AG04450 (cell line): Measurements from ENCODE around the gene ARHGAP23. TPM values are rescaled to one million over a fixed set of nuclear protein-coding genes. Genes with fewer than 3 reads are reported as not detected.

Experiments used
- CTCF ChIA-PET: fragments of 300-600, 350-600 bp; formaldehyde crosslinking; extraction: SDS; loops from one replicate; lab custom pipeline; 2022; ENCODE audit warnings: antibody characterized with exemption, inconsistent platforms; lab: Charles Lee
- POLR2A ChIA-PET: fragments of 350-600 bp; formaldehyde crosslinking; extraction: SDS; loops from one replicate; lab custom pipeline; 2021; ENCODE audit warnings: antibody characterized with exemption, inconsistent platforms; lab: Yijun Ruan, JAX
- DNase-seq: peaks from one replicate; pipeline ENCODE4 v3.0.0-alpha.2; 2011; ENCODE audit warnings: low read depth, low spot score
- H3K27ac ChIP-seq: one replicate; pipeline ENCODE4 v1.5.1; 2012; ENCODE audit warnings: low read depth, low read length, control low read depth
- H3K27me3 ChIP-seq: one replicate; pipeline ENCODE4 v1.6.0; 2012; ENCODE audit warnings: low read length; ENCODE audit not compliant: control insufficient read depth, insufficient read depth
- H3K4me3 ChIP-seq: 2 replicates; pipeline ENCODE4 v1.5.1; 2011; ENCODE audit warnings: mild to moderate bottlenecking, low read depth, low read length, control low read depth
- H3K9me3 ChIP-seq: 2 replicates; pipeline ENCODE4 v1.5.1; 2012; ENCODE audit warnings: low read length; ENCODE audit not compliant: control insufficient read depth, insufficient read depth
- CTCF ChIP-seq: IDR thresholded peaks from 2 replicates; pipeline ENCODE4 v1.5.1; 2011; ENCODE audit warnings: low read depth, low read length, control low read depth, inconsistent platforms
- polyA plus RNA-seq: library from polyadenylated mRNA; depleted of rRNA; stranded (reverse); fragments of >200 nt; gene quantifications from 2 replicates; pipeline ENCODE4 v1.2.3, GENCODE V29; 2011; rRNA removed

Gene ARHGAP23
- polyA plus RNA-seq, 1 experiment = 14.1 TPM

GRCh38 chr17:38561416-38562214 lies 133.4 kb downstream of the ARHGAP23 start:
- Histone ChIP-seq H3K9me3 (peaks cover 3% of the 10 kb centered on the region; the same call in 1 of the 2 replicates), H3K27ac (no peak overlapping the region), H3K4me3 (no peak overlapping the region), H3K27me3 (peaks cover 86% of the 10 kb centered on the region)
- ChIA-PET CTCF (no interaction called here), POLR2A (interaction anchor here (0.6 kb wide), 1 partner anchor 13 kb away, joined by 3 read pairs; no protein-coding TSS in a partner anchor)
- DNase-seq = no peak
- no peak for TF ChIP-seq CTCF

Other genes starting within 250 kb of the ARHGAP23 start
- gene TBC1D3, start 235.9 kb upstream of the ARHGAP23 start, polyA plus RNA-seq = not detected in 2 replicates
- 78.1 and 86.0 TPM in 2 replicates for gene MRPL45, start 131.3 kb upstream of the ARHGAP23 start, polyA plus RNA-seq
- gene GPR179, start 84.5 kb upstream of the ARHGAP23 start, polyA plus RNA-seq = not detected in 2 replicates
- 5.8 and 6.5 TPM in 2 replicates for gene SOCS7, start 76.6 kb upstream of the ARHGAP23 start, polyA plus RNA-seq
- not detected in 2 replicates for gene SRCIN1, start 177.5 kb downstream of the ARHGAP23 start, polyA plus RNA-seq
- gene EPOP, start 246.5 kb downstream of the ARHGAP23 start, polyA plus RNA-seq = 0.16 and 0.17 TPM in 2 replicates